HepG2 (cell line): ENCODE results near the gene HSDL1. TPM values are rescaled to one million over a fixed set of nuclear protein-coding genes. Genes with fewer than 3 reads are reported as not detected.

ENCODE experiments used
- ATAC-seq: fragments of 200-7000 bp; cut with Tn5 transposase; 3 replicates; pipeline ENCODE4 v1.9.1; 2020; ENCODE audit warnings: mild to moderate bottlenecking, moderate library complexity
- BruUV-seq: library from RNA; stranded (reverse); fragments of 400-500 nt; replicated peaks from 2 replicates; lab custom pipeline; 2021; lab: Mats Ljungman, UMichigan
- CTCF ChIA-PET: fragments of 300-600 bp; formaldehyde crosslinking; extraction: SDS; loops from one replicate; lab custom pipeline; 2021; ENCODE audit warnings: low total read pairs, inconsistent platforms, low intra/inter-chr PET ratio; lab: Yijun Ruan, JAX
- POLR2A ChIA-PET: fragments of 350-600 bp; sonication (Branson Sonifier 250); formaldehyde crosslinking; loops from one replicate; lab custom pipeline; 2020; ENCODE audit warnings: antibody characterized with exemption, inconsistent platforms; lab: Yijun Ruan, JAX
- DNase-seq: peaks from one replicate; pipeline ENCODE4 v3.0.0-alpha.2; 2015; ENCODE audit warnings: low spot score
- FAIRE-seq: peaks from 3 replicates; lab custom pipeline; 2011; peaks lifted over from hg19 to GRCh38; lab: Jason Lieb, UNC
- H2AFZ ChIP-seq: one replicate; pipeline ENCODE4 v1.6.1; 2011; ENCODE audit warnings: low read length, inconsistent platforms
- H3K27ac ChIP-seq: fragments of 300-600 bp; 3 replicates; pipeline ENCODE4 v1.8.0; 2011; ENCODE audit warnings: mixed run types, mild to moderate bottlenecking, mixed read lengths, low read length, inconsistent platforms; ENCODE audit not compliant: insufficient read depth; ENCODE audit errors: extremely low read length
- H3K27me3 ChIP-seq, 2 experiments: fragments of 200-600 bp in 1 of 2; 2 replicates in 1 of 2; 3 replicates in 1 of 2; pipeline versions ENCODE4 v1.6.0 to v1.8.0; 2011; ENCODE audit warnings: low read length in 2 of 2, mild to moderate bottlenecking in 2 of 2, moderate library complexity in 2 of 2, inconsistent platforms in 1 of 2; ENCODE audit not compliant: insufficient read depth in 2 of 2, control insufficient read depth in 1 of 2
- H3K36me3 ChIP-seq, 2 experiments: fragments of 200-600 bp in 1 of 2; replicated peaks in 1 of 2; 2 replicates in 1 of 2; 3 replicates in 1 of 2; pipeline versions ENCODE4 v1.5.1 to v1.8.0; 2011; ENCODE audit warnings: low read length in 2 of 2, inconsistent platforms in 1 of 2; ENCODE audit not compliant: insufficient read depth in 2 of 2, control insufficient read depth in 1 of 2
- H3K4me1 ChIP-seq: 2 replicates; pipeline ENCODE4 v1.5.1; 2012; ENCODE audit warnings: low read length, inconsistent platforms; ENCODE audit not compliant: insufficient read depth
- H3K4me2 ChIP-seq: 2 replicates; pipeline ENCODE4 v1.6.0; 2011; ENCODE audit warnings: low read depth, low read length, inconsistent platforms
- H3K4me3 ChIP-seq, 3 experiments: fragments of 200-600 bp in 1 of 3; sonication (generic), shearing (Covaris generic) in 1 of 3; replicated peaks in 1 of 3; 2 replicates each; pipeline ENCODE4 v1.5.1; 2011 to 2016; ENCODE audit warnings: low read length in 3 of 3, inconsistent platforms in 2 of 3, low read depth in 2 of 3, mild to moderate bottlenecking in 2 of 3, control low read depth in 1 of 3, mixed read lengths in 1 of 3; ENCODE audit not compliant: insufficient read depth in 1 of 3
- H3K79me2 ChIP-seq: one replicate; pipeline ENCODE4 v1.6.1; 2011; ENCODE audit warnings: low read length, inconsistent platforms; ENCODE audit not compliant: insufficient read depth
- H3K9ac ChIP-seq: 2 replicates; pipeline ENCODE4 v1.6.0; 2011; ENCODE audit warnings: mild to moderate bottlenecking, low read depth, low read length, inconsistent platforms; ENCODE audit not compliant: insufficient read depth
- H3K9me3 ChIP-seq: 2 replicates; pipeline ENCODE4 v1.5.1; 2012; ENCODE audit warnings: mild to moderate bottlenecking, low read length
- H4K20me1 ChIP-seq: 2 replicates; pipeline ENCODE4 v1.6.0; 2011; ENCODE audit warnings: inconsistent platforms, mild to moderate bottlenecking, low read length, moderate library complexity; ENCODE audit not compliant: insufficient read depth
- HNF1A ChIP-seq, 2 experiments: sonication (generic) in 1 of 2; formaldehyde crosslinking in 1 of 2; IDR thresholded peaks; 2 replicates each; pipeline versions ENCODE4 v1.4.0 to v1.6.1; 2016 to 2020; ENCODE audit warnings: borderline replicate concordance in 1 of 2, low read depth in 1 of 2, mild to moderate bottlenecking in 1 of 2, missing genetic modification reagents in 1 of 2
- MBNL3 ChIP-seq: fragments of 250-450 bp; sonication (Bioruptor Pico); conservative IDR thresholded peaks from 2 replicates; pipeline ENCODE4 v1.8.0; 2022; ENCODE audit warnings: mild to moderate bottlenecking, inconsistent platforms
- PAX8 ChIP-seq: sonication (generic); formaldehyde crosslinking; IDR thresholded peaks from 2 replicates; pipeline ENCODE4 v1.8.0; 2022; ENCODE audit warnings: mild to moderate bottlenecking, missing genetic modification reagents, borderline replicate concordance
- RARG ChIP-seq: sonication (generic); formaldehyde crosslinking; IDR thresholded peaks from 2 replicates; pipeline ENCODE4 v1.4.0; 2020; ENCODE audit warnings: low read depth, mild to moderate bottlenecking, missing genetic modification reagents
- TFE3 ChIP-seq: IDR thresholded peaks from 2 replicates; pipeline ENCODE4 v1.6.1; 2016
- ZBTB43 ChIP-seq: sonication (generic); formaldehyde crosslinking; conservative IDR thresholded peaks from 2 replicates; pipeline ENCODE4 v1.4.0; 2020; ENCODE audit warnings: missing genetic modification reagents
- ZMAT3 ChIP-seq: sonication (generic); formaldehyde crosslinking; conservative IDR thresholded peaks from 2 replicates; pipeline ENCODE4 v1.7.0; 2021; ENCODE audit warnings: missing genetic modification reagents
- ZNF441 ChIP-seq: sonication (generic); formaldehyde crosslinking; IDR thresholded peaks from 2 replicates; pipeline ENCODE4 v1.7.0; 2021; ENCODE audit warnings: missing genetic modification reagents, borderline replicate concordance
- ZNF510 ChIP-seq: sonication (generic); formaldehyde crosslinking; IDR thresholded peaks from 2 replicates; pipeline ENCODE4 v1.4.0; 2020; ENCODE audit warnings: low read depth, mild to moderate bottlenecking, missing genetic modification reagents
- ZSCAN22 ChIP-seq: sonication (generic); formaldehyde crosslinking; IDR thresholded peaks from 2 replicates; pipeline ENCODE4 v1.4.0; 2020; ENCODE audit warnings: mild to moderate bottlenecking, missing genetic modification reagents
- WGBS: methylation state at CpG from one replicate; pipeline ENCODE4 v1.1.6; 2017; ENCODE audit warnings: low lambda C conversion rate; 5-methylcytosine and 5-hydroxymethylcytosine counted together
- in situ Hi-C: cut with HindIII; loops from 2 replicates; pipeline ENCODE4 v1.10.0; 2017; ENCODE audit warnings: low pct_unique_long_range_greater_than_20kb; ENCODE audit not compliant: extremely low pct_ligation_motif_present
- intact Hi-C: fragments of 100-400 bp; cut with micrococcal nuclease; formaldehyde crosslinking; loops from one replicate; pipeline ENCODE4 v1.10.0; 2022; ENCODE audit not compliant: unreplicated experiment
- polyA plus RNA-seq, 8 experiments: library from polyadenylated mRNA; depleted of rRNA in 3 of 8; stranded (reverse) in 7 of 8; unstranded in 1 of 8; fragments of >200 nt; fragmentation: Illumina TruSeq in 4 of 8; extraction: Trizol in 4 of 8; gene quantifications; 2 replicates each; pipeline versions ENCODE4 v1.2.1 to v1.2.3, GENCODE V29; 2011 to 2016; ENCODE audit warnings: low read depth in 4 of 8, missing spikeins in 1 of 8, mixed read lengths in 1 of 8; ENCODE audit not compliant: insufficient read depth in 1 of 8
- total RNA-seq, 5 experiments: library from RNA; depleted of rRNA; stranded (reverse); fragments of >200 nt; fragmentation: Illumina TruSeq; extraction: Trizol; gene quantifications; 2 replicates each; pipeline ENCODE4 v1.2.3, GENCODE V29; 2016; ENCODE audit warnings: low read depth in 1 of 5

HSDL1 gene
- total and polyA plus RNA-seq, 2 of the 13 experiments (the other 11 are each of a cell fraction or from before 2014, with no cell fraction given), result 49.2 to 49.7 TPM

GRCh38 chr16:84138500-84138823 lies 6.5 kb downstream of the HSDL1 start:
- Histone ChIP-seq H3K4me3 (peak overlapping the region; percentile 57 to 68 (median 59)), H3K79me2 (peaks cover 64% of the 10 kb centered on the region), H3K27ac (peak overlapping the region; percentile 98), H3K36me3 (no peaks in the 10 kb centered on the region), H3K9ac (peak overlapping the region; percentile 91), H3K9me3 (no peaks in the 10 kb centered on the region), H3K27me3 (no peaks in the 10 kb centered on the region), H2AFZ (no peak overlapping the region), H3K4me1 (peaks cover 83% of the 10 kb centered on the region), H4K20me1 (peaks cover 3% of the 10 kb centered on the region; the same call in 1 of the 2 replicates), H3K4me2 (peak overlapping the region; percentile 93)
- intact Hi-C loops (no loop called here), in situ Hi-C loops (no loop called here)
- no peak for ATAC-seq
- FAIRE-seq, result no peak
- no peak for DNase-seq
- ChIA-PET CTCF (interaction anchor here (1.3 kb wide), 1 partner anchor 54 kb away, joined by 4 read pairs; no protein-coding TSS in a partner anchor), POLR2A (interaction anchor here (1.0 to 8.6 kb wide), 13 partner anchors 17 to 124 kb away, joined by 3 to 142 read pairs (median 5); partner anchors contain the start of genes MBTPS1 and TAF1C)
- BruUV-seq, result TSS peak; percentile 74
- WGBS, result 1% methylated on average over 2 of the region's 2 CpGs
- TF ChIP-seq MBNL3 (no peak), ZNF510 (CRISPR knock-in tag) (peak; percentile 82; the same call in 1 of the 2 replicates), RARG (CRISPR knock-in tag) (0 out of 2 replicates have a peak, but pooled peaks have one; percentile 90), TFE3 (CRISPR knock-in tag) (peak; percentile 56; the same call in 1 of the 2 replicates), ZMAT3 (CRISPR knock-in tag) (0 out of 2 replicates have a peak, but pooled peaks have one; percentile 32), HNF1A (IDR thresholded peaks at IDR 0.05; ENCODE audit: low read depth) (0 out of 2 replicates have a peak, but pooled peaks have one; percentile 7), HNF1A (CRISPR knock-in tag; IDR thresholded peaks at IDR 0.05; ENCODE audit: borderline replicate concordance) (no peak), ZSCAN22 (CRISPR knock-in tag) (0 out of 2 replicates have a peak, but pooled peaks have one; percentile 26), PAX8 (CRISPR knock-in tag) (0 out of 2 replicates have a peak, but pooled peaks have one; percentile 2), ZBTB43 (no peak), ZNF441 (CRISPR knock-in tag) (no peak)
